ENCODE results near the gene PRRX1.

PRRX1 gene

GRCh38 chr1:170662561-170663403 is 1.1 kb upstream of the PRRX1 start:
- H3K4me2 ChIP-seq (ENCODE audit: low read length) = peak overlapping the region; percentile 55
- H3K79me2 ChIP-seq (ENCODE audit: low read length) = no peaks in the 10 kb centered on the region
- peaks cover 10% of the 10 kb centered on the region; the same call in 1 of the 2 replicates for H3K4me1 ChIP-seq (ENCODE audit: low read length)
- no peaks in the 10 kb centered on the region for H3K27me3 ChIP-seq (ENCODE audit: low read depth, low read length)
- H3K4me3 ChIP-seq (ENCODE audit: low read length) = peak overlapping the region; percentile 63
- TF ChIP-seq CTCF (IDR thresholded peaks at IDR 0.05; ENCODE audit: low read depth, low read length) = no peak
- TF ChIP-seq EZH2phosphoT487 (IDR thresholded peaks at IDR 0.05; ENCODE audit: low read depth) = no peak
- H2AFZ ChIP-seq (ENCODE audit: low read depth, low read length) = peak overlapping the region; percentile 10; the same call in 1 of the 2 replicates
- H3K27ac ChIP-seq (ENCODE audit: low read length) = no peak overlapping the region
- no peaks in the 10 kb centered on the region for H4K20me1 ChIP-seq (ENCODE audit: insufficient read depth, low read length)
- H3K9me3 ChIP-seq (ENCODE audit: insufficient read depth, low read length) = no peaks in the 10 kb centered on the region
- no peak overlapping the region for H3K9ac ChIP-seq (ENCODE audit: low read length)
- H3K36me3 ChIP-seq (replicated peaks; ENCODE audit: low read depth, low read length) = no peaks in the 10 kb centered on the region

- Histone ChIP-seq H3K4me2 (ENCODE audit: low read length) (peak overlapping the region; percentile 55), H3K79me2 (ENCODE audit: low read length) (no peaks in the 10 kb centered on the region), H3K27ac (ENCODE audit: low read length) (no peak overlapping the region), H3K36me3 (replicated peaks; ENCODE audit: low read depth, low read length) (no peaks in the 10 kb centered on the region), H3K4me3 (ENCODE audit: low read length) (no peak overlapping the region), H3K9ac (ENCODE audit: low read length) (no peak overlapping the region), H3K27me3 (ENCODE audit: low read depth, low read length) (no peaks in the 10 kb centered on the region), H4K20me1 (ENCODE audit: insufficient read depth, low read length) (no peaks in the 10 kb centered on the region), H3K4me1 (ENCODE audit: low read length) (peaks cover 8% of the 10 kb centered on the region; the same call in 1 of the 2 replicates), H3K9me3 (ENCODE audit: insufficient read depth, low read length) (no peaks in the 10 kb centered on the region), H2AFZ (ENCODE audit: low read depth, low read length) (no peak overlapping the region)
- TF ChIP-seq EZH2phosphoT487 (IDR thresholded peaks at IDR 0.05; ENCODE audit: low read depth) (no peak), CTCF (IDR thresholded peaks at IDR 0.05; ENCODE audit: low read depth, low read length) (no peak)
Observed at GRCh38 chr1:170663404-170664092, 383 bp upstream of the PRRX1 start.

- Histone ChIP-seq H3K4me1 (ENCODE audit: low read length) (peaks cover 8% of the 10 kb centered on the region; the same call in 1 of the 2 replicates), H3K36me3 (replicated peaks; ENCODE audit: low read depth, low read length) (no peaks in the 10 kb centered on the region), H3K4me2 (ENCODE audit: low read length) (no peak overlapping the region), H3K27me3 (ENCODE audit: low read depth, low read length) (no peaks in the 10 kb centered on the region), H3K4me3 (ENCODE audit: low read length) (no peak overlapping the region), H3K79me2 (ENCODE audit: low read length) (no peaks in the 10 kb centered on the region), H3K9me3 (ENCODE audit: insufficient read depth, low read length) (no peaks in the 10 kb centered on the region), H3K9ac (ENCODE audit: low read length) (no peak overlapping the region), H2AFZ (ENCODE audit: low read depth, low read length) (no peak overlapping the region), H4K20me1 (ENCODE audit: insufficient read depth, low read length) (no peaks in the 10 kb centered on the region), H3K27ac (ENCODE audit: low read length) (no peak overlapping the region)
- TF ChIP-seq CTCF (IDR thresholded peaks at IDR 0.05; ENCODE audit: low read depth, low read length) (no peak), EZH2phosphoT487 (IDR thresholded peaks at IDR 0.05; ENCODE audit: low read depth) (no peak)
Observed at GRCh38 chr1:170664828-170665612, 1.1 kb downstream of the PRRX1 start.

All from OCI-LY3 (cell line).